AG09309 (cell line): ENCODE data around the gene GAPT.

Source experiments
- DNase-seq: peaks from one replicate; pipeline ENCODE4 v3.0.0-alpha.2; 2010; ENCODE audit warnings: low read depth
- H3K4me3 ChIP-seq: 2 replicates; pipeline ENCODE4 v1.5.1; 2011; ENCODE audit warnings: mild to moderate bottlenecking, low read depth, low read length, moderate library complexity; ENCODE audit not compliant: control insufficient read depth
- TF ChIP-seq, protein P1 (sequence below): IDR thresholded peaks from 2 replicates; pipeline ENCODE4 v1.5.1; 2011; ENCODE audit warnings: mild to moderate bottlenecking, low read depth, low read length, inconsistent platforms; ENCODE audit not compliant: insufficient read depth, control insufficient read depth; ENCODE audit errors: missing control alignments

Gene GAPT

DNA sequence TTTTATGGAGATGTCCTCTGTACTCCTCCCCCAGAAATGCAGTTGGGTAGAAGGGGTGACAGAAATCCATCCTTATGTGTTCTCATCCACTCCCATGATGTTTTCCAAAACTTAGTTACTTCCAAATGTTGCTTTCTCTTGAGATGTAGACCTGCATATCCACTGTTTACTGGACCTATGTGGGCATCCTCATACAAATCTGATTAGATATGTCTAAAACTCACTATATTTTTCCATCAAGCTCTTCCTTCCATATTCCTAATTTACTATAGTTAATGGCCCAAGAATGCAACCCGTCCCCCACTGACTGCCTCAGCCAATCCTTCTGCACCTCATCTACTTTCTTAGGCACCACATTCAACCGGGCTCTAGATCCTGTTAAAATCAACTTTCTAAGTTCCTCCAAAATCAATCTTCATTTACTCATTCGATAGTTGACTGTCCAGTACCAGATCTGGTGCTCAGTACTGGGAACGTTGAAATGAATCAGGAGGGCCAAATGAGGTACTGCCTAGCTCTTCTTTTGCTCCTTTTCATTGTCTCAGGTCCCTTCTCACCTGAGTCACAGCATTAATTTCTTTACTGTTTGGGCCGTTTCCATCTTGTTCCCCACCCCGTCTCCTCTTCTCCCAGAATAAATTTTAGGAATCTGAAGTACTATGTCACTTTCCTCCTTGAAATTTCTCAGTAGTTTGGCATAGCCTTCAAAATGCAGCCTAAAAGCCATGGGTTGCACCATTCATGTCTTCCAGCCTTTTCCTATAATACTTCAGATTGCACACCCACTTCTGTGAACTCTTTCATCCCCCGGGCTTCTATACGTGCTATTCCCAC, 39.3 kb upstream of the GAPT start:
- TF ChIP-seq, protein P1, sequence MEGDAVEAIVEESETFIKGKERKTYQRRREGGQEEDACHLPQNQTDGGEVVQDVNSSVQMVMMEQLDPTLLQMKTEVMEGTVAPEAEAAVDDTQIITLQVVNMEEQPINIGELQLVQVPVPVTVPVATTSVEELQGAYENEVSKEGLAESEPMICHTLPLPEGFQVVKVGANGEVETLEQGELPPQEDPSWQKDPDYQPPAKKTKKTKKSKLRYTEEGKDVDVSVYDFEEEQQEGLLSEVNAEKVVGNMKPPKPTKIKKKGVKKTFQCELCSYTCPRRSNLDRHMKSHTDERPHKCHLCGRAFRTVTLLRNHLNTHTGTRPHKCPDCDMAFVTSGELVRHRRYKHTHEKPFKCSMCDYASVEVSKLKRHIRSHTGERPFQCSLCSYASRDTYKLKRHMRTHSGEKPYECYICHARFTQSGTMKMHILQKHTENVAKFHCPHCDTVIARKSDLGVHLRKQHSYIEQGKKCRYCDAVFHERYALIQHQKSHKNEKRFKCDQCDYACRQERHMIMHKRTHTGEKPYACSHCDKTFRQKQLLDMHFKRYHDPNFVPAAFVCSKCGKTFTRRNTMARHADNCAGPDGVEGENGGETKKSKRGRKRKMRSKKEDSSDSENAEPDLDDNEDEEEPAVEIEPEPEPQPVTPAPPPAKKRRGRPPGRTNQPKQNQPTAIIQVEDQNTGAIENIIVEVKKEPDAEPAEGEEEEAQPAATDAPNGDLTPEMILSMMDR: no peak
- DNase-seq: no peak

DNA sequence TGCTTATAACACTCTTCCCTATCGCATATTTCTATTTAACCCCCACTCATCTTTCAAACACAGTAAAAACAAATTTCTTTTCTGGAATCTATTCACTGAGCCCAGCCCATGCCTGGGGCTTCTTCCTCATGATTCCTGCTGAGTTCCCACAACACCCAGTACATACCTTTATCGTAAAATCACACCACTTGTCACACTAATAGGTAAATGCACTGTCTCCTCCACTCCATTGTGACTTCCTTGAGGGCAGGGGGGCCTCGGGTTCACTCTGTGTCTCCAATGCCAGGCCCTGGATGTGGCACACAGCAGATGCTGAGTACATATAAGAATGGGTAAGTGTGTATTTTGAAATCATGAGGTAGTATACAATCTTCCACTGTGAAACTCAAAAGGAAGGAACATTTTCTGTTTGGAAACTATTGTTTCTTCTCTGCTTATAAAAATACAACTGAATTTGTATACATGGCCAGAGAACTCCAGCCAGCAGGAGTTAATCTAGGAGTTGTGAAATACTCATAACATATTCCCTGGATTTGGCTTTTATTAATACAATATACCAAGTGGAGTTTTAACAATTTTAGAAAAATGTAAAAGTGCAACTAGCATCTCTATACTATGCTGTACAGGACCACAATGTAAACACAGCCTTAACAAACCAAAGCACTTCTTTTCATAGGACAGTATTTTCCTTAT, 38.5 kb upstream of the GAPT start:
- no peak for DNase-seq
- TF ChIP-seq, protein P1: no peak
- H3K4me3 ChIP-seq: no peak overlapping the region

More for the DNA sequence above, 39.3 kb upstream of the GAPT start:
- no peak overlapping the region for H3K4me3 ChIP-seq

DNA sequence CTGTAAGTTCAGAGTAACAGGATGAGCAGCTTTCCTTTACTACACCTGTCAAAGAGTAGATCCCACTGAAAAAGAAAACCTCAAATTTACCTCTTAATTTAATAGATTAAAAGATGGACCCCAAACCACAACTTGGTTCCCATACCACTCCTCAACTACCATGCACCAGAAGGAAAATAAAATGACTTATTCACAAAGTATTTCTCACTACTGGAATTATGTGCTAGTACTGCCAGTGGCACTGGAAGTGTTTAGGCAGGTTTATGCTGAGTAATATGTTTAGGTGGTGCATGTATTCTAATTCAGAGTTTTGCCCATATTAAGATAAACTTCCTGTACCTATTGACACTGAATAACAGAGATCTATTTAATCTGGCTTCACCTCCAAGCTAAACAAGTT, 37.9 kb upstream of the GAPT start:
- TF ChIP-seq, protein P1: no peak
- no peak overlapping the region for H3K4me3 ChIP-seq
- no peak for DNase-seq

DNA sequence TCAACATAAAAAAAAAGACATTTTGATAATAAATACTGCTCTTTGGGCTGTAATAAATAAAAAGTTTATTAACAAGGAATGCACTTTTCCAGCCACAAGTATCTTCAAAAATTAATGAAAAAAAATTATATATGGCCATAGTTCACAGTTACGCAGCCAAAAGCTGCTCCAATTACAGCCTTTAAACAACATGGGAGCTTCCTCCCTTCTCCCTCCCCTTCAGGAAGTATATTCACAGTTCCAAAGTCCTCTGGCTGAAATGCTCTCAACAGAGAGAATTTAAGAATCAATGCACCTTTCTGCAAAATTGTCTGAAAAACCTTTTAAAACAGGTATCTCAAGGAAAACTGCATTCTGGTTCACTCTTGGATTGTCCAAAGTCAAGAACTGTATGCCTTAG, 37.2 kb upstream of the GAPT start:
- DNase-seq: no peak
- no peak overlapping the region for H3K4me3 ChIP-seq

DNA sequence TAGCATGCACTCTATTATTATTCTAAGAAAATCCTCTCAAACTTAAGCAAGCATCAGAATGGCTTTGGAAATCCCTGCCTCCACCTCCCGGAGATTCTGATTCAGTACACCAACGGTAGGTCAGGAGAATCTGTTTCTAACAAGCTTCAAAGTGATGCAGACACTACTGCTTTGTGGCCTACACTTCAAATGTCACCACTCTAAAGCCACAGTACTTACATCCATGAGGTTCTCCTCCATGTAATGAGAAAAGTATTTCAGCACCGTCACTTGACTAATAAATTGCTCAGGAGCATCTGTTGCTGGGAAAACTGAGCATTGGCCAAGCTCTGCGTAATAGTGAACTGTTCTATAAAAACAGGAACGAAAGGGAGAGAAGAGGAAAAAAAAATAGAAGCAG, 36.2 kb upstream of the GAPT start:
- peak; percentile 70 for DNase-seq
- TF ChIP-seq, protein P1: peak; percentile 16

More for the DNA sequence above, 37.2 kb upstream of the GAPT start:
- TF ChIP-seq, protein P1: no peak

DNA sequence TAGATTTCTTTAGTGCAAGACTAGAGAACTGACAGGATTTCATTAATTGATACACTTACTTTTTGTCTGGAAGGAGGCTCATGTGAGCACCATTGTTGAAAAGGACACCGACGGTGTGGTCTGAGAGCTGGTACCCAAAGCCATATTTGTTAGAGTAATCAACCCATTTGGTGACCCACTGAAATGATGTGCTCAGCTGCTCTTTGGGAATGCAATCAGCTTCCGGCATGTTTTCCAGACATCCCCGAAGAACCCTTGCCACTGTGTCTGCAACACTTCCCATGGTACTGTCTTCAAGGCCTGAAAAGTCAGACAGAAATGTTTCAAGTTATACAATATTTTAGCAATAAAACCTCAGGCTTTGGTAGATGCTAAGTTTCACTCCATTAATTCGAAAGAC, 35.8 kb upstream of the GAPT start:
- no peak for DNase-seq
- TF ChIP-seq, protein P1: no peak
- no peak overlapping the region; the same call in 1 of the 2 replicates for H3K4me3 ChIP-seq

More for the DNA sequence above, 36.2 kb upstream of the GAPT start:
- H3K4me3 ChIP-seq: no peak overlapping the region
